PFSK-1 (cell line): ENCODE data around the gene TCHP.

Source experiments
- POLR2AphosphoS5 ChIP-seq: IDR thresholded peaks from 2 replicates; pipeline ENCODE4 v1.6.1; 2012; ENCODE audit warnings: low read depth, mild to moderate bottlenecking, control low read depth, low read length, moderate library complexity
- REST ChIP-seq, 2 experiments: IDR thresholded peaks; 2 replicates each; pipeline versions ENCODE4 v1.6.1 to v1.8.0; 2011 to 2012; ENCODE audit warnings: low read depth in 2 of 2, low read length in 2 of 2, control low read depth in 1 of 2, inconsistent platforms in 1 of 2, mild to moderate bottlenecking in 1 of 2, moderate library complexity in 1 of 2; ENCODE audit not compliant: insufficient read depth in 1 of 2
- SIN3A ChIP-seq: IDR thresholded peaks from 2 replicates; pipeline ENCODE4 v1.6.1; 2012; ENCODE audit warnings: mild to moderate bottlenecking, low read length, moderate library complexity, borderline replicate concordance; ENCODE audit not compliant: insufficient read depth
- TAF1 ChIP-seq: IDR thresholded peaks from 2 replicates; pipeline ENCODE4 v1.6.1; 2012; ENCODE audit warnings: low read length, control low read depth, borderline replicate concordance; ENCODE audit not compliant: insufficient read depth

- TF ChIP-seq SIN3A (no peak), REST (IDR thresholded peaks at IDR 0.05; ENCODE audit: insufficient read depth in 1 of 2, low read depth in 2 of 2, low read length in 2 of 2) (no peak), POLR2AphosphoS5 (no peak), TAF1 (no peak)
These were observed 47.4 kb downstream of the TCHP start for GRCh38 chr12:109947521-109947920.
